Breast epithelium (tissue), 4 donors: ENCODE measurements around the gene ARHGEF2. TPM values are rescaled to one million over a fixed set of nuclear protein-coding genes. Genes with fewer than 3 reads are reported as not detected.

ENCODE experiments used
- DNase-seq, 2 donors: peaks; one replicate each; pipeline ENCODE4 v3.0.0-alpha.2; 2019; ENCODE audit warnings: low spot score in 2 of 2
- H3K27ac ChIP-seq, 2 donors: fragments of 200-600 bp; sonication (generic) in 1 of 2; one replicate each; pipeline ENCODE4 v1.5.1; 2016 to 2019; ENCODE audit warnings: mild to moderate bottlenecking in 1 of 2
- H3K27me3 ChIP-seq, 2 donors: fragments of 200-600 bp; sonication (generic) in 1 of 2; one replicate each; pipeline versions ENCODE4 v1.5.1 to v1.6.0; 2017 to 2019; ENCODE audit warnings: control low read depth in 1 of 2, mild to moderate bottlenecking in 1 of 2
- H3K36me3 ChIP-seq: fragments of 200-600 bp; one replicate; pipeline ENCODE4 v1.5.1; 2019
- H3K4me1 ChIP-seq, 2 donors: fragments of 200-600 bp; sonication (generic); one replicate each; pipeline ENCODE4 v1.5.1; 2016 to 2019; ENCODE audit warnings: control low read depth in 1 of 2
- H3K4me3 ChIP-seq, 3 donors: fragments of 200-600 bp; sonication (generic); 1 replicate in 2 of 3; 2 replicates in 1 of 3; pipeline ENCODE4 v1.5.1; 2016 to 2019; ENCODE audit warnings: mild to moderate bottlenecking in 3 of 3, moderate library complexity in 2 of 3
- H3K9me3 ChIP-seq, 2 donors: fragments of 200-600 bp; sonication (generic) in 1 of 2; one replicate each; pipeline ENCODE4 v1.5.1; 2016 to 2019; ENCODE audit warnings: control low read depth in 1 of 2
- POLR2A ChIP-seq: fragments of 450-650 bp; IDR thresholded peaks from one replicate; pipeline ENCODE4 v1.6.1; 2016; ENCODE audit warnings: antibody characterized with exemption, mild to moderate bottlenecking, moderate library complexity
- POLR2AphosphoS5 ChIP-seq, 3 donors: sonication (generic); formaldehyde crosslinking; IDR thresholded peaks; one replicate each; pipeline ENCODE4 v1.6.1; 2017; ENCODE audit warnings: antibody characterized with exemption in 3 of 3
- intact Hi-C: fragments of 100-400 bp; cut with DNase I; formaldehyde crosslinking; loops from one replicate; pipeline ENCODE4 v1.15.1; 2023; ENCODE audit warnings: low total_unique reads
- total RNA-seq, 3 donors: library from RNA; depleted of rRNA; stranded (reverse); fragments of >200 nt; gene quantifications; one replicate each; pipeline ENCODE4 v1.1.0, GENCODE V29; 2016
- TF ChIP-seq, protein P1 (sequence below), 3 donors: fragments of 450-650 bp; IDR thresholded peaks; one replicate each; pipeline ENCODE4 v1.5.1; 2016 to 2017; ENCODE audit warnings: antibody characterized with exemption in 3 of 3, mild to moderate bottlenecking in 3 of 3, moderate library complexity in 3 of 3

Gene ARHGEF2
- total RNA-seq, 3 donors from 2014 or later, result 81.8 to 93.7 (median 90.4) TPM

DNA sequence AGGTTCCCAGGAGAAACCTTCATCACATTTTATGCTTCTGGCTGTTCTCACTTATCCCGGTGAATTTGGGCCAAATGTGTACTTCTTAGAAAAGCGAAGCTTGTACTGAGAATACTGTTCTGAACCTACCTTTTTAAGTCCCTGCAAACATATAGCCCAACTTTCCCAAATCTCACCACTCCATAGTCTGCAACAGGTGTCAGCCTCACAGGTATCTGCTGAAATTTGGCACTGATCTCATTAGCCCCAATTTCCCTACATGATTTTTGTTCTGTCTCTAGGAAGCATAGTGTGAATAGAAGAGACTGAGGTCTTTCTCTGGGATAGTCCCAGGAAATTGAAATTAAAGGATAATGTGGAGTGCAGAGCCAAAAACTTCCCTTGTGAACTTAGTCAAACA lies 78.7 kb downstream of the ARHGEF2 start:
- TF ChIP-seq POLR2AphosphoS5 (IDR thresholded peaks at IDR 0.05) (no peak), POLR2A (no peak)
- TF ChIP-seq, protein P1, sequence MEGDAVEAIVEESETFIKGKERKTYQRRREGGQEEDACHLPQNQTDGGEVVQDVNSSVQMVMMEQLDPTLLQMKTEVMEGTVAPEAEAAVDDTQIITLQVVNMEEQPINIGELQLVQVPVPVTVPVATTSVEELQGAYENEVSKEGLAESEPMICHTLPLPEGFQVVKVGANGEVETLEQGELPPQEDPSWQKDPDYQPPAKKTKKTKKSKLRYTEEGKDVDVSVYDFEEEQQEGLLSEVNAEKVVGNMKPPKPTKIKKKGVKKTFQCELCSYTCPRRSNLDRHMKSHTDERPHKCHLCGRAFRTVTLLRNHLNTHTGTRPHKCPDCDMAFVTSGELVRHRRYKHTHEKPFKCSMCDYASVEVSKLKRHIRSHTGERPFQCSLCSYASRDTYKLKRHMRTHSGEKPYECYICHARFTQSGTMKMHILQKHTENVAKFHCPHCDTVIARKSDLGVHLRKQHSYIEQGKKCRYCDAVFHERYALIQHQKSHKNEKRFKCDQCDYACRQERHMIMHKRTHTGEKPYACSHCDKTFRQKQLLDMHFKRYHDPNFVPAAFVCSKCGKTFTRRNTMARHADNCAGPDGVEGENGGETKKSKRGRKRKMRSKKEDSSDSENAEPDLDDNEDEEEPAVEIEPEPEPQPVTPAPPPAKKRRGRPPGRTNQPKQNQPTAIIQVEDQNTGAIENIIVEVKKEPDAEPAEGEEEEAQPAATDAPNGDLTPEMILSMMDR (IDR thresholded peaks at IDR 0.05), result no peak
- no peak overlapping the region for H3K27ac ChIP-seq
- intact Hi-C loops, result loop anchor here (10.0 kb wide), 1 partner anchor 1715 kb away; no protein-coding TSS in a partner anchor
- H3K9me3 ChIP-seq, result no peaks in the 10 kb centered on the region
- no peaks in the 10 kb centered on the region for H3K27me3 ChIP-seq
- no peak overlapping the region for H3K4me3 ChIP-seq
- peaks cover 5% of the 10 kb centered on the region for H3K36me3 ChIP-seq
- H3K4me1 ChIP-seq, result no peaks in the 10 kb centered on the region
- no peak for DNase-seq

DNA sequence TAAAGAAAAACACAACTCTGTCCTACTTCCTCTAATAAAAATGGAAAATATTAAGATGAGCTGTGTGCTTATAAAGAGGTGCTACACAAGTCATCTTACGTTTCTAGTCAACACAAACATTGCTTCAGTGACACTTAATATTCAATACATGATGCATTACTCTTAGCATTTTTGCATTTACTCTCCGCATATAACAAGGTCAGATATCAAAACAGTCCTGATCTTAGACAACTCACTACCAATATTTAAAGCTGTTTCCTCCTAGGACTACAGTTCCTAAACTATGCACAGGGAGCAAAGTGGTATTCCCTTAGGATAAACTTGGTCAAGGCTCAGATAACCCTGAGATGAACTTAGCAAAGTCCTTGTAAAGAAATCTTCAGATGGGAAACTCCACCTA lies 79.5 kb downstream of the ARHGEF2 start:
- Histone ChIP-seq H3K27me3 (no peaks in the 10 kb centered on the region), H3K27ac (no peak overlapping the region), H3K36me3 (peaks cover 5% of the 10 kb centered on the region), H3K9me3 (no peaks in the 10 kb centered on the region), H3K4me1 (no peaks in the 10 kb centered on the region), H3K4me3 (no peak overlapping the region)
- TF ChIP-seq, protein P1 (IDR thresholded peaks at IDR 0.05), result no peak
- TF ChIP-seq POLR2AphosphoS5 (IDR thresholded peaks at IDR 0.05), result no peak
- TF ChIP-seq POLR2A, result no peak
- no peak for DNase-seq
- intact Hi-C loops, result no loop called here

- no peak for DNase-seq
- TF ChIP-seq POLR2AphosphoS5 (IDR thresholded peaks at IDR 0.05) (no peak), POLR2A (no peak)
- TF ChIP-seq, protein P1 (IDR thresholded peaks at IDR 0.05), result no peak
- no peak overlapping the region for H3K27ac ChIP-seq
- no peaks in the 10 kb centered on the region for H3K27me3 ChIP-seq
- no peaks in the 10 kb centered on the region for H3K4me1 ChIP-seq
- intact Hi-C loops, result no loop called here
- H3K9me3 ChIP-seq, result no peaks in the 10 kb centered on the region
- H3K4me3 ChIP-seq, result no peak overlapping the region
- peaks cover 5% of the 10 kb centered on the region for H3K36me3 ChIP-seq
Observed at GRCh38 chr1:155897746-155898145, 80.6 kb downstream of the ARHGEF2 start.

Other genes with a start within 250 kb of the ARHGEF2 start
- gene GON4L, start 121.3 kb downstream of the ARHGEF2 start, total RNA-seq, result 10 to 100 TPM; 33.3 to 56.4 (median 56.1) TPM
- 1 to 10 TPM; 4.5 to 8.2 (median 5.0) TPM for gene SYT11, start 119.0 kb downstream of the ARHGEF2 start, total RNA-seq
- 10 to 100 TPM; 29.2 to 32.6 (median 29.4) TPM for gene RIT1, start 67.2 kb downstream of the ARHGEF2 start, total RNA-seq
- 10 to 100 TPM; 52.0 to 81.5 (median 64.2) TPM for gene KHDC4, start 44.1 kb downstream of the ARHGEF2 start, total RNA-seq
- not detected for gene RXFP4, start 36.9 kb downstream of the ARHGEF2 start, total RNA-seq
- 100 to 1,000 TPM; 305 to 407 (median 370) TPM for gene SSR2, start 42.4 kb upstream of the ARHGEF2 start, total RNA-seq
- gene UBQLN4, start 75.3 kb upstream of the ARHGEF2 start, total RNA-seq, result 10 to 100 TPM; 22.1 to 27.1 (median 23.3) TPM
- 10 to 100 TPM; 60.7 to 75.5 (median 69.8) TPM for gene LAMTOR2, start 76.2 kb upstream of the ARHGEF2 start, total RNA-seq
- 10 to 100 TPM in 2 of 3 donors, not detected in 1; 40.3 to 68.6 TPM for gene RAB25, start 82.6 kb upstream of the ARHGEF2 start, total RNA-seq
- 1 to 10 TPM in 2 of 3 donors, under 1 TPM in 1; 0.32 to 1.3 (median 1.3) TPM for gene MEX3A, start 103.9 kb upstream of the ARHGEF2 start, total RNA-seq
- gene LMNA, start 136.2 kb upstream of the ARHGEF2 start, total RNA-seq, result 100 to 1,000 TPM; 292 to 367 (median 319) TPM
- gene SEMA4A, start 175.0 kb upstream of the ARHGEF2 start, total RNA-seq, result 10 to 100 TPM in 1 of 3 donors, 1 to 10 TPM in 2; 1.4 to 21.5 (median 9.2) TPM
- gene SLC25A44, start 215.6 kb upstream of the ARHGEF2 start, total RNA-seq, result 10 to 100 TPM; 10.7 to 23.7 (median 13.8) TPM
- 10 to 100 TPM; 41.4 to 75.2 (median 60.3) TPM for gene PMF1, start 234.5 kb upstream of the ARHGEF2 start, total RNA-seq